Panc1 (cell line): ENCODE results near the gene MUC2.

Source experiments
- CTCF ChIP-seq: fragments of 450-650 bp; IDR thresholded peaks from 2 replicates; pipeline ENCODE4 v1.5.1; 2017; ENCODE audit warnings: mild to moderate bottlenecking
- POLR2AphosphoS5 ChIP-seq: IDR thresholded peaks from 2 replicates; pipeline ENCODE4 v1.6.1; 2012; ENCODE audit warnings: mild to moderate bottlenecking, low read depth, low read length, moderate library complexity
- REST ChIP-seq, 2 experiments: IDR thresholded peaks; 2 replicates each; pipeline ENCODE4 v1.6.1; 2011 to 2012; ENCODE audit warnings: low read depth in 2 of 2, control low read depth in 1 of 2, low read length in 1 of 2, mild to moderate bottlenecking in 1 of 2, moderate library complexity in 1 of 2; ENCODE audit not compliant: insufficient read depth in 1 of 2
- SIN3A ChIP-seq: IDR thresholded peaks from 2 replicates; pipeline ENCODE4 v1.6.1; 2012; ENCODE audit warnings: low read depth, mild to moderate bottlenecking, low read length, moderate library complexity, borderline replicate concordance; ENCODE audit not compliant: insufficient read depth
- TCF7L2 ChIP-seq: IDR thresholded peaks from 2 replicates; pipeline ENCODE4 v1.6.1; 2011; ENCODE audit warnings: mild to moderate bottlenecking, low read depth, low read length, inconsistent platforms

- no peak for TF ChIP-seq TCF7L2
- TF ChIP-seq CTCF = no peak
- no peak for TF ChIP-seq REST (IDR thresholded peaks at IDR 0.05; ENCODE audit: insufficient read depth in 1 of 2, low read depth in 2 of 2, low read length in 1 of 2)
- no peak for TF ChIP-seq POLR2AphosphoS5
- no peak for TF ChIP-seq SIN3A
Observed at GRCh38 chr11:1055109-1055703, 19.5 kb upstream of the MUC2 start.
